Naive thymus-derived CD8-positive, alpha-beta T cell (primary cell): ENCODE data around the gene NOTCH3. TPM values are rescaled to one million over a fixed set of nuclear protein-coding genes. Genes with fewer than 3 reads are reported as not detected.

Source experiments
- ATAC-seq, 2 donors: fragments of 150-1000 bp; cut with Tn5 transposase in 1 of 2; sonication (Bioruptor Pico), chemical (Tn5 transposase) in 1 of 2; 1 replicate in 1 of 2; 2 replicates in 1 of 2; pipeline ENCODE4 v1.10.0; 2021; ENCODE audit warnings: mild to moderate bottlenecking in 2 of 2, moderate library complexity in 2 of 2
- POLR2A ChIA-PET: fragments of 350-600 bp; sonication (Branson Sonifier 250); formaldehyde crosslinking; loops from one replicate; lab custom pipeline; 2021; ENCODE audit warnings: antibody characterized with exemption; lab: Charles Lee
- DNase-seq, 10 donors: peaks; one replicate each; pipeline versions ENCODE4 v3.0.0 to v3.0.0-alpha.2; 2020 to 2022
- H3K27ac Mint-ChIP-seq, 10 donors: one replicate each; pipeline ENCODE4 v1.8.0; 2020 to 2022; ENCODE audit warnings: mild to moderate bottlenecking in 10 of 10, mixed read lengths in 10 of 10, moderate library complexity in 4 of 10, inconsistent platforms in 1 of 10
- H3K27me3 Mint-ChIP-seq, 5 donors: one replicate each; pipeline ENCODE4 v1.8.0; 2021 to 2022; ENCODE audit warnings: mixed read lengths in 5 of 5
- H3K36me3 Mint-ChIP-seq, 3 donors: one replicate each; pipeline ENCODE4 v1.8.0; 2020 to 2022; ENCODE audit warnings: mixed read lengths in 3 of 3, mild to moderate bottlenecking in 2 of 3, inconsistent platforms in 1 of 3
- H3K4me1 Mint-ChIP-seq, 4 donors: one replicate each; pipeline ENCODE4 v1.8.0; 2021 to 2022; ENCODE audit warnings: mixed read lengths in 4 of 4
- H3K4me3 Mint-ChIP-seq, 10 donors: one replicate each; pipeline ENCODE4 v1.8.0; 2020 to 2022; ENCODE audit warnings: mild to moderate bottlenecking in 10 of 10, mixed read lengths in 10 of 10, moderate library complexity in 6 of 10, inconsistent platforms in 1 of 10
- H3K9me3 Mint-ChIP-seq, 9 donors: one replicate each; pipeline ENCODE4 v1.8.0; 2020 to 2022; ENCODE audit warnings: mixed read lengths in 9 of 9, mild to moderate bottlenecking in 3 of 9, inconsistent platforms in 1 of 9, moderate library complexity in 1 of 9
- polyA plus RNA-seq, 3 donors: library from polyadenylated mRNA; unstranded; fragments of 300-500 nt; fragmentation: Illumina TruSeq; gene quantifications; one replicate each; pipeline ENCODE4 v1.2.3, GENCODE V29; 2021
- total RNA-seq, 8 experiments: library from RNA in 2 of 8; stranded (reverse) in 2 of 8; gene quantifications; one replicate each; pipeline ENCODE4 v1.2.3 and lab custom pipeline; 2021 to 2026

The NOTCH3 gene
- total and polyA plus RNA-seq, 5 experiments from 2014 or later: 0.05 TPM; not detected in 4

DNA sequence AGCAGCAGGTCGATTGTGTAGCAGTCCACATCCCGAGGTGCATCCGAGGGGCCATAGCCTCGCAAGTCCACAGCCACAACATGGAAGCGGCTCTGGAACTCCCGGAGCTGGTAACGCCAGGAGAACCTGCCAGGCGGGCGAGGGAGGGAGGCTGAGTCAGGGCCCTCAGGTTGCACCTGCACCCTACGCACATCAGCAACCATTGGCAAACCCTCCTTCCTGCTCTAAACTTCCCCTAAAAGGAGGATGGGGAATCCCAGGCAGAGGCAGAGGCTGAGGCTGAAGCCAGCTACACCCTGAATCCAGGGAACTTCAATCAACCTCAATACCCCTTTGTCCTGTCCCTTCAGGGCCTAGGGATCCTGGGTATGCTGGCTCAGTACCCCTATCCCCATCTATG is 30.5 kb upstream of the NOTCH3 start:
- Mint-ChIP-seq H3K4me3 (peak overlapping the region in 7 of 10 donors; percentile 10 to 74 (median 45)), H3K9me3 (peaks cover 0 to 2% (median 0%) of the 10 kb centered on the region in 9 donors), H3K27ac (no peak overlapping the region), H3K27me3 (peaks cover 6 to 34% (median 11%) of the 10 kb centered on the region in 5 donors), H3K36me3 (peaks cover 0 to 16% (median 6%) of the 10 kb centered on the region in 3 donors), H3K4me1 (peaks cover 7 to 29% (median 19%) of the 10 kb centered on the region in 4 donors)
- DNase-seq: no peak
- POLR2A ChIA-PET: interaction anchor here (0.6 kb wide), 1 partner anchor 326 kb away, joined by 4 read pairs; no protein-coding TSS in a partner anchor
- no peak for ATAC-seq

DNA sequence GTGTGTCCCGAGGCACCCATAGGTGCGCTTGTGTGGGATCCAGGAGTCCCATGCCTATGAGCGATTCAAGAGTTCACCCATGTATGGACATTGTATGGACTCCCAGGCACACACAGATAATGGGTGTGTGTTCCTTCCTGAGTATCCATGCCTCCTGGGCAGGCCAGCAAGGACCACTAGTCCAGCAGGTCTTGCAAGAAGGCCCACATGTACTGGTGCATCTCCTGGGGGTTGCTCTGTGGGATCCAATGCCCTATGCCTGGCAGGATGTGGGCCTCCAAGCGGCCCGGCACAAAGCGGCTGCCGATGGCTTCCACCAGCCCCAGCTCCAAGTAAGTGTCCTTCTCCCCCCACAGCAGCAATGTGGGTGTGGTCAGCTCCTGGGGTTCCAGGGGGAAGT is 26.5 kb upstream of the NOTCH3 start:
- H3K36me3 Mint-ChIP-seq: peaks cover 0 to 1% (median 0%) of the 10 kb centered on the region in 3 donors
- H3K9me3 Mint-ChIP-seq: peaks cover 0 to under 1% (median 0%) of the 10 kb centered on the region in 9 donors
- peaks cover 6 to 25% (median 22%) of the 10 kb centered on the region in 4 donors for H3K4me1 Mint-ChIP-seq
- POLR2A ChIA-PET: interaction anchor here (0.6 kb wide), 2 partner anchors 9 to 149 kb away, joined by 4 read pairs; no protein-coding TSS in a partner anchor
- H3K27ac Mint-ChIP-seq: no peak overlapping the region
- H3K4me3 Mint-ChIP-seq: no peak overlapping the region
- H3K27me3 Mint-ChIP-seq: peaks cover 5 to 41% (median 17%) of the 10 kb centered on the region in 5 donors
- ATAC-seq (no peak), DNase-seq (no peak)

DNA sequence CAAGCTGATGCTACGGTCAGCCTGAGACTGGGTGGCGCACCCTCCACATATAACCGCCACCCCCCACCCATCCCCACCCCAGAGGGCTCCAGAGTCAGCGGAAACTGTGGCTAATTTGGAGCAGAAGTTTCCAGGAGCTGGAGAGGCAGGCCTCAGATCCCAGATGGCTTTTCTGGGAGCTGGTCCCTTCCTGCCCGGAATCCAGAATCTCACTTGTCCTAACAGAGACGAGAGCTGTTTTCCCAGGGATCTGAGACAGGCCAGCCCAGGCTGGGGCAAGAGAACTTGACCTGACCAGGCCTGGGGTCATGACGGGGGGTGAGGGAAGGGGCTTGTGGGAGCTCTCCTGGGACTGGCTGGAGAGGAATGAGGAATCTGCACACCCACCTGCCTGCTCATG is 25.0 kb upstream of the NOTCH3 start:
- peaks cover 5 to 36% (median 14%) of the 10 kb centered on the region in 5 donors for H3K27me3 Mint-ChIP-seq
- POLR2A ChIA-PET: interaction anchor here (0.5 to 0.6 kb wide), 2 partner anchors 9 to 134 kb away, joined by 3 to 6 read pairs; no protein-coding TSS in a partner anchor
- no peak for ATAC-seq

DNA sequence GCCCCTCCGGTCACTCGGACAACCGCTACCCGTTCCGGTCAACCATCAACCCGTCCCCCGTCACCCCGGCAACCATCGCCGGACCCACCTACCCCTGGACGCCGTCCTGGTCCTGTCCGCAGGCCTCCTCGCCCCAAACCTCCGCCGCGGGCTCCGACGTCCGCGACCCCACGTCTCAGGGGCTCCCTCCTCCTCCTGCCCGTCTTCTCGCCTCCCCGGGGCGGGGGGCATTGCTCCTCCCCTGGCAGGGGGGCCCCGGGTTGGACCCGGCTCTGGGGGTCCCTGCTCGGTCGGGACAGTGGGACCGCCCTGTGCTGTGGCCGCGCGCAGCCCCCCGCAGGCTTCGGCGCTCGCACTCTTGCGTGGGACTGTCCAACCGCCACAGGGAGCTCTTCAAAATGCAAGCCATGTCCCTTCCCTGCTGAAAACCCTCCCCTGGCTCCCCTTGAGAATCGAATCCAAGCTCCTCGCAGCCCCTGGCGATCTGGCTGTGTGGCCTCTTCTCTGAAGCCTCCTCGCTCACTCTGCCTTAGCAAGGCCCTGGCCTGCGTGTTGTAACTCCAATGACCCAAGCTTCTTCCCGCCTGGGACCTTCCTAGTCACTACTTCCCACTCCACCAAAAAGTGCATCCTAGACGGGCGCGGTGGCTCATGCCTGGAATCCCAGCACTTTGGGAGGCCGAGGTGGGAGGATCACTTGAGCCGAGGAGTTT is 23.0 kb upstream of the NOTCH3 start:
- no peaks in the 10 kb centered on the region for H3K9me3 Mint-ChIP-seq
- POLR2A ChIA-PET: no interaction called here
- H3K4me1 Mint-ChIP-seq: peaks cover 5 to 22% (median 18%) of the 10 kb centered on the region in 4 donors
- ATAC-seq (peak; percentile 14 to 43), DNase-seq (no peak)
- peak overlapping the region; percentile 58 to 90 (median 84) for H3K4me3 Mint-ChIP-seq
- no peaks in the 10 kb centered on the region for H3K36me3 Mint-ChIP-seq
- peaks cover 5 to 32% (median 14%) of the 10 kb centered on the region in 5 donors for H3K27me3 Mint-ChIP-seq
- H3K27ac Mint-ChIP-seq: peak overlapping the region in 5 of 10 donors; percentile 8 to 89 (median 73)

More for the DNA sequence above, 25.0 kb upstream of the NOTCH3 start:
- no peak for DNase-seq
- Mint-ChIP-seq H3K9me3 (no peaks in the 10 kb centered on the region), H3K36me3 (no peaks in the 10 kb centered on the region), H3K4me3 (no peak overlapping the region), H3K27ac (no peak overlapping the region), H3K4me1 (peaks cover 5 to 22% (median 18%) of the 10 kb centered on the region in 4 donors)

DNA sequence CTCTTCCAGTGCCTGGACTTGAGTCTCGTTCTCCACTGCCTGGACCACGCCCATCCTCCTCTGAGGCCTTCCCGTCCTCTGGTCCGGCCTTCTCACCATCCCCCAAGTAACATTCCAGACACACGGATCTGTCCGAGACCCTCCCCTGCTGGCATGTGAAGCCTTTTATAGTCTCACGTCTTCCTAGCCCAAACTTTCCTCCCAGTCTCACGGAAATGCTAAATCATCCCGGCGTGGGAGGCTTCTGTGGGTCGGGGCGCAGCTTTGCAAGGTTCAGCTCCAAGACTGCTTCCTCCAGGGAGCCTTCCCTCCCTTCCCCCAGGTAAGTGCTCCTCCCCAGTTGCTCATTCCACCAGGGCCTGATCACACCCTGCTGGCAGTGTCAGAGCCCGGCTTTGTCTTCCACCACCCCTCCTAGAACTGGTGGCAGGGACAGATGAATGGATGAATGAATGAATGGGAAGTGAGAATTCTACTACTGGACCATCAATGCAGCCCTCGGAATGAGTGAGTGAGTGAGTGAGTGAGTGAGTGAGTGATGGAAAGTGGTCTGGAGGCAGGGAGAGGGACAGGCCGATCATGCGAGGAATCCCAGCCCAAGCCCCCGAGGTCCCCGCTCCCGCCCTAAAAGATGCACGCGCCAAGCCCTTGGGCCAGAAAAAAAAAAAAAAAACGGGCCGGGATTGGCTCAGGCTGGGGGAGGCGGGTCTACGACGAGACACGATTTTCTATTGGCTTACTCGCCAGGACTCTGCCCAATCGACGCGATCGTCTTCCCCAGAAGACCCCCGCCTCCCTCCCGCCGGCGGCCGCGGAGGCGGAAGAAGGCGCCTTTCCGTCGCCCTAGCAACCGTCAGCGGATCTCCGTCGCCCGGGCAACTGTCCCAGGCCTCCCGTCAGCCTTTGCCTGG is 22.2 kb upstream of the NOTCH3 start:
- Mint-ChIP-seq H3K36me3 (no peaks in the 10 kb centered on the region), H3K4me3 (peak overlapping the region; percentile 58 to 90 (median 84)), H3K27ac (peak overlapping the region in 7 of 10 donors; percentile 1 to 89 (median 63)), H3K27me3 (peaks cover 5 to 32% (median 14%) of the 10 kb centered on the region in 5 donors), H3K9me3 (no peaks in the 10 kb centered on the region), H3K4me1 (peaks cover 5 to 22% (median 18%) of the 10 kb centered on the region in 4 donors)
- ATAC-seq (peak; percentile 98 to 99), DNase-seq (peak; percentile 63 to 86 (median 76))
- POLR2A ChIA-PET: no interaction called here

DNA sequence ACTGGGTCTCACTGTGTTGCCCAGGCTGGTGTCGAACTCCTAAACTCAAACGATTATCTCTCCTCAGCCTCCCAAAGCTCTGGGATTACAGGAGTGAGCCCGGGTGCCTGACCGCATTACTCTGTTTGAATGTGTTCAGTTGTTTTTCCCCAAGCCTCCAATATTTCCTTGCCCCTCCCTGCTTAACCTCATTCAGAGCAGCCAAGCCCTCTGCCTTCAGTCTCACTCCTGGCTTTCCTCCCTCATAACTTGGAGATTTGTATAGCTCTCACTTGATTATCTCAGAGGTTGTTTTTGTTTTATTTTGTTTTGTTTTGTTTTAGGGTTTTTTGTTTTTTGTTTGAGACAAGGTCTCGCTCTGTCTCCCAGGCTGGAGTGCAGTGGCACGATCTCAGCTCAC is 20.0 kb upstream of the NOTCH3 start:
- Mint-ChIP-seq H3K4me3 (no peak overlapping the region), H3K36me3 (no peaks in the 10 kb centered on the region), H3K9me3 (no peaks in the 10 kb centered on the region), H3K27me3 (peaks cover 2 to 26% (median 12%) of the 10 kb centered on the region in 5 donors), H3K4me1 (peaks cover 5 to 22% (median 18%) of the 10 kb centered on the region in 4 donors), H3K27ac (no peak overlapping the region)
- DNase-seq (no peak), ATAC-seq (no peak)
- POLR2A ChIA-PET: no interaction called here

DNA sequence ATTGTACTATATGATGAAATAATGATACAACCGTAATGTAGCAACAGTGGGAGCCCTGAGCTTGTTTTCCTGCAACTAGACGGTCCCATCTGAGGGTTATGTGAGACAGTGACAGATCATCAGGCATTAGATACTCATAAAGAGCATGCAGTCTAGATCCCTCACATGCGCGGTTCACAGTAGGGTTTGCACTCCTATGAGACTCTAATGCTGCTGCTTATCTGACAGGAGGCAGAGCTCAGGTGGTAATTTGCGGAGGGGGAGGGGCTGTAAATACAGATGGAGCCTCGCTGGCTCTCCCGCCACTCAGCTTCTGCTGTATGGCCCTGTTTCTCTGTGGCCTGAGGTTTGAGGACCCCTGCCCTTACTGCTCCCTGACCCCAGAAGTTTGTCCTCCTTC is 17.7 kb upstream of the NOTCH3 start:
- Mint-ChIP-seq H3K36me3 (no peaks in the 10 kb centered on the region), H3K27me3 (peaks cover 2 to 13% (median 8%) of the 10 kb centered on the region in 5 donors), H3K4me3 (no peak overlapping the region), H3K27ac (no peak overlapping the region), H3K9me3 (no peaks in the 10 kb centered on the region), H3K4me1 (peaks cover 2 to 12% (median 11%) of the 10 kb centered on the region in 4 donors)
- DNase-seq: no peak
- POLR2A ChIA-PET: interaction anchor here (0.6 kb wide), 1 partner anchor 1369 kb away, joined by 3 read pairs; no protein-coding TSS in a partner anchor
- ATAC-seq: no peak

DNA sequence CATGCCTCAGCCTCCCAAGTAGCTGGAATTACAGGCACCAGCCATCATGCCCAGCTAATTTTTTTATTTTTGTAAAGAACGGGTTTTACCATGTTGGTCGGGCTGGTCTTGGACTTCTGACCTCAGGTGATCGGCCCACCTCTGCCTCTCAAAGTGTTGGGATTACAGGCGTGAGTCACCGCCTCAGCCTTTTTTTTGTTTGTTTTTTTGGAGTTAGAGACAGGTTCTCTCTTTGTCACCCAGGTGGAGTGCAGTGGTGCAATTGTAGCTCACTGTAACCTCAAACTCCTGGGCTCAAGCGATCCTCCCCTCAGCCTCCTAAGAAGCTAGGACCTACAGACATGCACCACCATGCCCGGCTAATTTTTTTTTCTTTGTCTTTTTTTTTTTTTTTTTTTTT is 15.6 kb upstream of the NOTCH3 start:
- peaks cover 0 to 2% (median 0%) of the 10 kb centered on the region in 4 donors for H3K4me1 Mint-ChIP-seq
- no peak overlapping the region for H3K27ac Mint-ChIP-seq
- ATAC-seq: no peak
- no peaks in the 10 kb centered on the region for H3K36me3 Mint-ChIP-seq
- H3K27me3 Mint-ChIP-seq: no peaks in the 10 kb centered on the region
- no peaks in the 10 kb centered on the region for H3K9me3 Mint-ChIP-seq
- H3K4me3 Mint-ChIP-seq: no peak overlapping the region
- POLR2A ChIA-PET: interaction anchor here (0.7 kb wide), 1 partner anchor 10 kb away, joined by 3 read pairs; no protein-coding TSS in a partner anchor
- DNase-seq: no peak

DNA sequence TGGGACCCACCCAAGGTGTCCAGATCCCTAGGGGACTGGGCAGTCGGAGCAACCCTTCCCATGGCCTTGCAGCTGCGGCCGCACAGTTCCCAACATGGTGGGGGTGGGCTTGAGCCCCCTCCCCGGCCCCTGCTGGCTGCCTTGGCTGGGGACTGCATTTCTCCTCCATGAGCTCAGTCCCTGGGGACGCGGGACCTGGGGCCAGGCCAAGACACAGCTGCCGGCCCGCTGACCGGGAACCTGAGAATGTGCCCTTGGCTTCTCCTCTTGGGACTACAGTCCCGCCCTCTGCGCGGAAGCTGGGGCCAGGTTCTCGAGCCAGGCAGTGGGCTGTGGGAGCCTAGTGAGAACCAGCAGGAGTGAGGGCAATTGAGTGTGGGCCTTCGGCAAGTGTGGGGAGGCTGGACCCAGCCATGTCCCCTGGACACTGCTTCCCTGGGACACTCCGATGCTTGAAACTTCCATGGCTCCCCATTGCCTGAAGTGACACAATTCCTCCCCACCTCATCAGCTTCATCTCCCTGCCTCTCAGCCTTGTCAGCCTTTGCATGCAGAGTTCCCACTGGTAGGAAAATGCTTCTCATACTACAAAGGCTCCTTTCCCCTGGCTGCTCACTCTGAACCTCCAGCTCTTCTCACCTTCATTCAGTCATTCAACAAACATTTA is 13.1 kb upstream of the NOTCH3 start:
- no peak overlapping the region for H3K27ac Mint-ChIP-seq
- H3K36me3 Mint-ChIP-seq: no peaks in the 10 kb centered on the region
- ATAC-seq (no peak), DNase-seq (no peak)
- peaks cover 0 to 4% (median 1%) of the 10 kb centered on the region in 4 donors for H3K4me1 Mint-ChIP-seq
- POLR2A ChIA-PET: interaction anchor here (0.6 kb wide), 1 partner anchor 122 kb away, joined by 3 read pairs; no protein-coding TSS in a partner anchor
- no peaks in the 10 kb centered on the region for H3K27me3 Mint-ChIP-seq
- H3K9me3 Mint-ChIP-seq: no peaks in the 10 kb centered on the region
- H3K4me3 Mint-ChIP-seq: no peak overlapping the region

DNA sequence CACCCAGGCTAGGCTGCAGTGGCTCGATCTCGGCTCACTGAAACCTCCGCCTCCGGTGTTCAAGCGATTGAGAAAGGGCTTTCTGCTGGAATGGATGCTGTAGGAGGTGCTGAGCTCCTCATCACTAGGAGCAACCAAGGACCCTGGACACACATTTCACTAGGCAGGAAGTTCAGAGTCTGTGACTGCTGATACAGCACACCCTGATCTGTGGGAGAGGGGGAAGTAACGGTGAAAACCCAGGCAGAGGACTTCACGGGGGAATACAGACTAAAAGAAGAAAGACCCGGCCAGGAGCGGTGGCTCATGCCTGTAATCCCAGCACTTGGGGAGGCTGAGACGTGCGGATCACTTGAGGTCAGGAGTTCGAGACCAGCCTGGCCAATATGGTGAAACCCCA is 11.9 kb upstream of the NOTCH3 start:
- POLR2A ChIA-PET: no interaction called here
- H3K27ac Mint-ChIP-seq: no peak overlapping the region
- no peak overlapping the region for H3K4me3 Mint-ChIP-seq
- no peaks in the 10 kb centered on the region for H3K9me3 Mint-ChIP-seq
- peaks cover 0 to 1% (median 0%) of the 10 kb centered on the region in 5 donors for H3K27me3 Mint-ChIP-seq
- DNase-seq (no peak), ATAC-seq (no peak)
- H3K36me3 Mint-ChIP-seq: no peaks in the 10 kb centered on the region
- peaks cover 0 to 4% (median 1%) of the 10 kb centered on the region in 4 donors for H3K4me1 Mint-ChIP-seq

DNA sequence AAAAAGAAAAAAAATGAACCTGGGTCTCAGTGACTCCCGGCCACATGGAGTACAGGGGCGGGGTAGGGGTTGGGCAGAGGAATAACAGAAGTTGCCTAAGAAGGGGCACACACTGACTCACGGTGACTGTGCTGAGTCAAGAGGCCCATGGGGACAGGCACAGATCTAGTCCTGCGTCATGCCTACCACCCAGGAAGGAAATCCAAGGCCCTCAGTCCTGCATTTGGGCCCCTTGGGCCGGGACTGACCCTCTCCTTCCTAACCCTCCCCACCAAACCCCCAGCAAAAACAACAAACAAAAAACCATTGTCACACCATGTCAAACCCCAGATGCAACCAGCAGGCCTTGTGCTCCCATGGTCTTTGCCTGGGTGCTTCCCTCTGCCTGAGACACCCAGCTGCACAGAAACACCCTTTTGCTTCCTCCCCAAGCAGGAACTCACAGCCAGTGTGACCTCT is 9.6 kb upstream of the NOTCH3 start:
- no peaks in the 10 kb centered on the region for H3K36me3 Mint-ChIP-seq
- no peaks in the 10 kb centered on the region for H3K9me3 Mint-ChIP-seq
- H3K4me1 Mint-ChIP-seq: peaks cover 0 to 4% (median 1%) of the 10 kb centered on the region in 4 donors
- peak overlapping the region in 1 of 10 donors; percentile 5 for H3K4me3 Mint-ChIP-seq
- H3K27me3 Mint-ChIP-seq: peaks cover 0 to 11% (median 7%) of the 10 kb centered on the region in 5 donors
- ATAC-seq (no peak), DNase-seq (no peak)
- POLR2A ChIA-PET: no interaction called here
- no peak overlapping the region for H3K27ac Mint-ChIP-seq
